Measurements from ENCODE around the gene ADGRB3.
"Not testable (repeated sequence)": the region's sequence is repeated elsewhere in the genome, so short reads cannot be mapped to it uniquely, and the experiment has no call there.

GRCh38 chr6:69432168-69432567 lies 797.1 kb downstream of the ADGRB3 start:
- not testable (repeated sequence) for TF ChIP-seq EZH2phosphoT487 (IDR thresholded peaks at IDR 0.05; ENCODE audit: borderline replicate concordance, low read length); EZH2 (IDR thresholded peaks at IDR 0.05; ENCODE audit: low read length, unreplicated experiment)
